H1 (cell line): ENCODE data around the gene FITM2. TPM values are rescaled to one million over a fixed set of nuclear protein-coding genes. Genes with fewer than 3 reads are reported as not detected.
"Not testable (repeated sequence)": the region's sequence is repeated elsewhere in the genome, so short reads cannot be mapped to it uniquely, and the experiment has no call there.

Experiments
- CTCF ChIA-PET: fragments of 300-600 bp; sonication (Branson Sonifier 250); formaldehyde crosslinking; loops from one replicate; lab custom pipeline; 2021; ENCODE audit not compliant: partially characterized antibody; lab: Charles Lee
- POLR2A ChIA-PET: fragments of 300-600 bp; sonication (Branson Sonifier 250); formaldehyde crosslinking; loops from one replicate; lab custom pipeline; 2021; ENCODE audit warnings: inconsistent platforms; ENCODE audit not compliant: partially characterized antibody; lab: Charles Lee
- DNase-seq, 2 experiments: peaks; one replicate each; pipeline versions ENCODE4 v3.0.0 to v3.0.0-alpha.2; 2010 to 2022; ENCODE audit warnings: low spot score in 2 of 2, low read depth in 1 of 2, mixed read lengths in 1 of 2
- FAIRE-seq: peaks from 2 replicates; lab custom pipeline; 2011; peaks lifted over from hg19 to GRCh38; lab: Jason Lieb, UNC
- H2AFZ ChIP-seq: 2 replicates; pipeline ENCODE4 v1.8.1; 2012; ENCODE audit warnings: low read length, inconsistent platforms
- H2AK5ac ChIP-seq: 2 replicates; pipeline ENCODE4 v1.6.1; 2013; ENCODE audit warnings: low read depth, low read length
- H2BK120ac ChIP-seq: replicated peaks from 2 replicates; pipeline ENCODE3; 2013; ENCODE audit warnings: low read depth, low read length, inconsistent platforms
- H2BK12ac ChIP-seq: 2 replicates; pipeline ENCODE4 v1.6.1; 2013; ENCODE audit warnings: low read depth, low read length
- H2BK15ac ChIP-seq: 2 replicates; pipeline ENCODE4 v1.6.1; 2013; ENCODE audit warnings: low read length
- H2BK20ac ChIP-seq: 2 replicates; pipeline ENCODE4 v1.6.1; 2013; ENCODE audit warnings: low read length
- H2BK5ac ChIP-seq: 2 replicates; pipeline ENCODE4 v1.6.1; 2013; ENCODE audit warnings: low read depth, low read length
- H3K14ac ChIP-seq: 2 replicates; pipeline ENCODE4 v1.6.1; 2013; ENCODE audit warnings: inconsistent platforms; ENCODE audit not compliant: insufficient read length
- H3K18ac ChIP-seq: 2 replicates; pipeline ENCODE4 v1.6.1; 2013; ENCODE audit warnings: low read length; ENCODE audit errors: extremely low read depth
- H3K23ac ChIP-seq: 2 replicates; pipeline ENCODE4 v1.6.1; 2013; ENCODE audit warnings: inconsistent platforms; ENCODE audit not compliant: insufficient read length
- H3K23me2 ChIP-seq: 2 replicates; pipeline ENCODE4 v1.6.1; 2013; ENCODE audit warnings: low read depth, low read length
- H3K27ac ChIP-seq: 2 replicates; pipeline ENCODE4 v1.6.1; 2011; ENCODE audit warnings: low read depth, low read length, inconsistent platforms
- H3K27me3 ChIP-seq, 4 experiments: replicated peaks in 1 of 4; 1 replicate in 1 of 4; 2 replicates in 3 of 4; pipeline versions ENCODE4 v1.6.1 to v1.8.1; 2011 to 2013; ENCODE audit warnings: low read length in 3 of 4, mild to moderate bottlenecking in 3 of 4, inconsistent platforms in 2 of 4, mixed read lengths in 2 of 4, moderate library complexity in 1 of 4; ENCODE audit not compliant: control insufficient read depth in 3 of 4, insufficient read depth in 3 of 4; ENCODE audit errors: extremely low read depth in 1 of 4
- H3K36me3 ChIP-seq, 4 experiments: 2 replicates each; pipeline versions ENCODE4 v1.6.1 to v1.8.1; 2011 to 2013; ENCODE audit warnings: mild to moderate bottlenecking in 4 of 4, low read length in 3 of 4, moderate library complexity in 2 of 4, control low read depth in 1 of 4, inconsistent platforms in 1 of 4; ENCODE audit not compliant: insufficient read depth in 4 of 4, control insufficient read depth in 2 of 4
- H3K4ac ChIP-seq: replicated peaks from 2 replicates; pipeline ENCODE3; 2013; ENCODE audit warnings: low read length, low read depth, mixed read lengths, inconsistent platforms; ENCODE audit not compliant: insufficient read length
- H3K4me1 ChIP-seq, 4 experiments: replicated peaks in 1 of 4; 1 replicate in 1 of 4; 2 replicates in 3 of 4; pipeline versions ENCODE4 v1.6.1 to v1.8.1; 2011 to 2013; ENCODE audit warnings: low read length in 3 of 4, inconsistent platforms in 2 of 4, mixed read lengths in 1 of 4; ENCODE audit not compliant: insufficient read depth in 4 of 4, control insufficient read depth in 3 of 4
- H3K4me2 ChIP-seq, 2 experiments: 2 replicates each; pipeline versions ENCODE4 v1.6.1 to v1.8.1; 2011 to 2013; ENCODE audit warnings: low read depth in 2 of 2, low read length in 2 of 2, control low read depth in 1 of 2, inconsistent platforms in 1 of 2, mild to moderate bottlenecking in 1 of 2; ENCODE audit not compliant: insufficient read depth in 1 of 2
- H3K4me3 ChIP-seq, 4 experiments: fragments of 200-600, 300-600 bp in 1 of 4; sonication (generic), shearing (Covaris generic), sonication (Bioruptor Twin) in 1 of 4; 2 replicates each; pipeline versions ENCODE4 v1.5.1 to v1.8.1; 2011 to 2016; ENCODE audit warnings: low read length in 4 of 4, low read depth in 3 of 4, control low read depth in 2 of 4, inconsistent platforms in 2 of 4, mild to moderate bottlenecking in 2 of 4, mixed read lengths in 1 of 4, moderate library complexity in 1 of 4; ENCODE audit not compliant: insufficient read depth in 2 of 4; ENCODE audit errors: extremely low read depth in 1 of 4
- H3K56ac ChIP-seq: replicated peaks from 2 replicates; pipeline ENCODE3; 2013; ENCODE audit warnings: low read depth, mild to moderate bottlenecking, mixed read lengths, low read length, inconsistent platforms; ENCODE audit not compliant: insufficient read length
- H3K79me1 ChIP-seq: 2 replicates; pipeline ENCODE4 v1.6.1; 2013; ENCODE audit warnings: low read depth, low read length, control low read depth
- H3K79me2 ChIP-seq, 2 experiments: 2 replicates each; pipeline versions ENCODE4 v1.6.1 to v1.8.1; 2012 to 2013; ENCODE audit warnings: low read length in 2 of 2, mild to moderate bottlenecking in 2 of 2, inconsistent platforms in 1 of 2; ENCODE audit not compliant: insufficient read depth in 2 of 2, control insufficient read depth in 1 of 2
- H3K9ac ChIP-seq, 4 experiments: replicated peaks in 1 of 4; 1 replicate in 1 of 4; 2 replicates in 3 of 4; pipeline versions ENCODE4 v1.6.1 to v1.8.1; 2011 to 2013; ENCODE audit warnings: low read depth in 3 of 4, low read length in 3 of 4, control low read depth in 2 of 4, mild to moderate bottlenecking in 2 of 4, moderate library complexity in 2 of 4, inconsistent platforms in 1 of 4; ENCODE audit errors: extremely low read depth in 1 of 4
- H3K9me3 ChIP-seq, 2 experiments: 2 replicates each; pipeline versions ENCODE4 v1.6.1 to v1.8.1; 2012 to 2013; ENCODE audit warnings: mild to moderate bottlenecking in 2 of 2, moderate library complexity in 2 of 2, control low read depth in 1 of 2, inconsistent platforms in 1 of 2, low read depth in 1 of 2, low read length in 1 of 2, mixed read lengths in 1 of 2; ENCODE audit not compliant: insufficient read depth in 2 of 2
- H4K20me1 ChIP-seq, 2 experiments: replicated peaks in 1 of 2; 2 replicates each; pipeline versions ENCODE3 to v1.8.1; 2011 to 2013; ENCODE audit warnings: inconsistent platforms in 2 of 2, low read length in 2 of 2, mild to moderate bottlenecking in 1 of 2; ENCODE audit not compliant: insufficient read depth in 2 of 2, control insufficient read depth in 1 of 2
- H4K5ac ChIP-seq: 2 replicates; pipeline ENCODE4 v1.6.1; 2013; ENCODE audit warnings: low read length, low read depth, mixed read lengths, inconsistent platforms; ENCODE audit not compliant: insufficient read length
- H4K8ac ChIP-seq: 2 replicates; pipeline ENCODE4 v1.8.0; 2013; ENCODE audit warnings: mild to moderate bottlenecking, moderate library complexity, low read length, inconsistent platforms; ENCODE audit not compliant: insufficient read depth; ENCODE audit errors: extremely low read depth
- H4K91ac ChIP-seq: replicated peaks from 2 replicates; pipeline ENCODE3; 2013; ENCODE audit warnings: low read length, mixed read lengths, inconsistent platforms; ENCODE audit not compliant: insufficient read length
- WGBS, 2 experiments: shearing (Covaris generic) in 1 of 2; methylation state at CpG; one replicate each; pipeline versions ENCODE4 v1.1.6 to v1.1.7; 2013 to 2015; ENCODE audit warnings: low lambda C conversion rate in 2 of 2, mixed read lengths in 2 of 2, inconsistent platforms in 1 of 2, low coverage in 1 of 2, missing lambda C conversion rate in 1 of 2; ENCODE audit not compliant: insufficient replicate concordance in 2 of 2, insufficient coverage in 1 of 2, insufficient read length in 1 of 2; ENCODE audit errors: extremely low coverage in 1 of 2, missing lambda C conversion rate in 1 of 2; 5-methylcytosine and 5-hydroxymethylcytosine counted together
- polyA plus RNA-seq, 7 experiments: library from polyadenylated mRNA; depleted of rRNA in 3 of 7; stranded (reverse) in 5 of 7; unstranded in 2 of 7; fragments of >200 nt in 5 of 7; fragments of 200-250 nt in 2 of 7; gene quantifications; 1 replicate in 5 of 7; 2 replicates in 1 of 7; 4 replicates in 1 of 7; pipeline versions ENCODE4 v1.2.1 to v1.2.3, GENCODE V29; 2011 to 2013; ENCODE audit warnings: missing spikeins in 2 of 7, mixed read lengths in 2 of 7
- total RNA-seq: library from RNA; stranded (reverse); fragmentation: NEBNext Ultra II Directional; extraction: Animal tissue kit (Norgen Biotek cat#: 25700); gene quantifications from 2 replicates; pipeline ENCODE4 v1.2.1, GENCODE V29; 2021

The FITM2 gene
- total and polyA plus RNA-seq, 2 of the 8 experiments (the other 6 are each of a cell fraction or from before 2014, with no cell fraction given) = 1.1 to 2.1 TPM

DNA sequence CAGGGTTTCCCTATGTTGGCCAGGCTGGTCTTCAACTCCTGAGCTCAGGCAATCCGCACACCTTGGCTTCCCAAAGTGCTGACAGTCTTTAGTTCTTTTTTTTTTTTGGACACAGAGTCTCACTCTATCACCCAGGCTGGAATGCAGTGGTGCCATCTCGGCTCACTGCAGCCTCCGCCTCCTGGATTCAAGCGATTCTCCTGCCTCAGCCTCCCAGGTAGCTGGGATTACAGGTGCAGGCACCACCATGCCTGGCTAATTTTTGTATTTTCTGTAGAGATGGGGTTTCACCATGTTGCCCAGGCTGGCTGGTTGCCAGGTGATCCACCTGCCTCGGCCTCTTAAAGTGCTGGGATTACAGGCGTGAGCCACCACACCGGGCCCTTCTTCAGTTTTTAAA is 16.7 kb upstream of the FITM2 start:
- not testable (repeated sequence) for H4K91ac ChIP-seq, H2BK120ac ChIP-seq, H3K36me3 ChIP-seq, H3K9ac ChIP-seq, H4K20me1 ChIP-seq, H3K27ac ChIP-seq, H3K4me1 ChIP-seq, H2BK5ac ChIP-seq, H2AFZ ChIP-seq, FAIRE-seq, H3K56ac ChIP-seq, DNase-seq, H2BK12ac ChIP-seq, H3K79me1 ChIP-seq, H3K4me3 ChIP-seq, H3K4me2 ChIP-seq, H4K5ac ChIP-seq, H3K18ac ChIP-seq, H3K23me2 ChIP-seq, H2AK5ac ChIP-seq, H3K27me3 ChIP-seq, H3K79me2 ChIP-seq, H2BK20ac ChIP-seq, H2BK15ac ChIP-seq, H3K14ac ChIP-seq, H4K8ac ChIP-seq, H3K4ac ChIP-seq, H3K9me3 ChIP-seq, H3K23ac ChIP-seq
- ChIA-PET POLR2A (interaction anchor here (1.8 to 4.0 kb wide), 2 partner anchors 16 to 117 kb away, joined by 3 to 14 read pairs; partner anchors contain the start of genes FITM2 and OSER1), CTCF (interaction anchor here (1.0 to 4.9 kb wide), 5 partner anchors 10 to 57 kb away, joined by 3 to 40 read pairs (median 4); partner anchors contain the start of gene FITM2)
- 85% methylated on average over 7 of the region's 7 CpGs; no CpG with 5 or more reads in 1 of the 2 experiments for WGBS, 2 experiments
